22Rv1 (cell line): ENCODE data around the gene HTRA3.

Experiments
- CTCF ChIP-seq: fragments of 450-650 bp; IDR thresholded peaks from 2 replicates; pipeline ENCODE4 v1.5.1; 2017; ENCODE audit warnings: mild to moderate bottlenecking
- ZFX ChIP-seq: fragments of 450-650 bp; IDR thresholded peaks from 2 replicates; pipeline ENCODE4 v1.6.1; 2017; ENCODE audit warnings: antibody characterized with exemption, borderline replicate concordance

GRCh38 chr4:8251110-8251883 lies 18.3 kb upstream of the HTRA3 start:
- TF ChIP-seq CTCF (no peak), ZFX (no peak)
